GM21528 (cell line): ENCODE data around the gene MYOM1.
A peak's percentile ranks its signal among the peaks of the same experiment; 100 is the strongest.

ENCODE experiments used
- ATAC-seq: cut with Tn5 transposase; IDR thresholded peaks from one replicate; pipeline ENCODE4 v1.9.1; 2021; ENCODE audit warnings: mild to moderate bottlenecking, moderate library complexity; ENCODE audit not compliant: unreplicated experiment, low FRiP score

The MYOM1 gene

DNA sequence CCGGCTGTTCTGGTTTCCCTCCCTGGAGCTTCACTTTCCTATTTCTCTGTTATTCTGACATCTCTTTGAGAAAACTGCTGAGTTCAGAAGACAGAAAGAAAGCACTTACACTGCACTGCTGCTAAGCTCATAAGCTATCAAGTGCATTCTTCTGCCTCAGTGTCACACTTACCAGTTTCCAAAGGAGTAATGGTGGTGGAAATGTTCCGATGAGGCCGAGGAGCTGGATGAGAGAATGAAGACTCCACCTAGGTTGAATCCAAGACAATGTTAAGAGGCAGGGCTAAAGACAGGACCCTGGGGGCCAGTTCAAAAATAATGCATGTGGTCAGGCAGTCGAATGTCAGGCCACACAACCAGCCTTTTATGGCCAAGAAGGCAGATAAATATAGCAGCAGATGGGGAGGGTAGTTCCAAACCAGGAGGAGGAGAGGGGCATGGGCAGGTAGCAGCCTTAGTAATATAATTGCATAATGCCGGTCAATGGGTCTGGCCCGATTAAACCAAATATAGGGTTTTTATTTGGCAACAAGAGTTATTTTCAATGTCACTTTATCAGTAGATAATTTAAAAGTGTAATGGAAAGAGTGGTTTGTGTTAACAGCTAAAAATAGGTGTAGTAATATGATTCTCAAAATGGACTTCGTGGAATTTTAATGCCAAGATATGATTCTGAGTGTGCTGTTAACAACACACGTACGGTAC, at the start of gene MYOM1:
Gene MYOM1, minus strand, starts transcription at position 338 of the 705 bp plus-strand sequence. CDS start 4,745 bp downstream, outside the sequence.
- ATAC-seq: no peak

- ATAC-seq: no peak
Measured at GRCh38 chr18:3269241-3269913, 49.6 kb upstream of the MYOM1 start.

GRCh38 chr18:3268306-3268705, 48.5 kb upstream of the MYOM1 start:
- ATAC-seq: no peak

- no peak for ATAC-seq
Measured at GRCh38 chr18:3266062-3266608, 46.4 kb upstream of the MYOM1 start.

GRCh38 chr18:3265564-3266033, 45.8 kb upstream of the MYOM1 start:
- ATAC-seq: no peak

- no peak for ATAC-seq
Measured at GRCh38 chr18:3264362-3264761, 44.6 kb upstream of the MYOM1 start.

GRCh38 chr18:3263132-3263700, 43.4 kb upstream of the MYOM1 start:
- no peak for ATAC-seq

- peak; percentile 38 for ATAC-seq
Measured at GRCh38 chr18:3262234-3263131, 42.7 kb upstream of the MYOM1 start.

GRCh38 chr18:3261373-3262233, 41.8 kb upstream of the MYOM1 start, which contains the start of gene MYL12B:
MYL12B (plus strand) TSS chr18:3262133; CDS start chr18:3272899, 10,766 bp downstream.
- ATAC-seq: peak; percentile 87

GRCh38 chr18:3260995-3261372, 41.2 kb upstream of the MYOM1 start:
- no peak for ATAC-seq

GRCh38 chr18:3257627-3258120, 37.9 kb upstream of the MYOM1 start:
- ATAC-seq: no peak

GRCh38 chr18:3256693-3257626, 37.2 kb upstream of the MYOM1 start:
- ATAC-seq: no peak

DNA sequence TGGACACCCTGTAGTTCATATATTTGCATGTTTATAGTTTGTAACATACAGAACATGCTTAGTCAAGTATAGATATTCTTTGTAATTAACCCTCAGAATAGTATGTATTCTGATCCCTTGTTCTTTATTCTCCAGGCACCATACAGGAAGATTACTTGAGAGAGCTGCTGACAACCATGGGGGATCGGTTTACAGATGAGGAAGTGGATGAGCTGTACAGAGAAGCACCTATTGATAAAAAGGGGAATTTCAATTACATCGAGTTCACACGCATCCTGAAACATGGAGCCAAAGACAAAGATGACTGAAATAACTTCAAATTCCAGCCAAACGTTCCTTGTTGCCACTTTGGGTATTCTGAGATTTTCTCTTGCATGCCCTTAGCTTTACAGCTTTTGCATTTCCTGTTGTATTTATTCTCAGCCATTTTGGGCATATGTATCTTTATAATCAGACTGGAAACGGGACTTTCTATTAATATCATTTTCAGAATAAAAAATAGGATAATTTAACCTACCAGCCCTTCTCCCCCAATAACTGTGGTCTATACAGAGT, 35.9 kb upstream of the MYOM1 start:
- ATAC-seq: no peak

DNA sequence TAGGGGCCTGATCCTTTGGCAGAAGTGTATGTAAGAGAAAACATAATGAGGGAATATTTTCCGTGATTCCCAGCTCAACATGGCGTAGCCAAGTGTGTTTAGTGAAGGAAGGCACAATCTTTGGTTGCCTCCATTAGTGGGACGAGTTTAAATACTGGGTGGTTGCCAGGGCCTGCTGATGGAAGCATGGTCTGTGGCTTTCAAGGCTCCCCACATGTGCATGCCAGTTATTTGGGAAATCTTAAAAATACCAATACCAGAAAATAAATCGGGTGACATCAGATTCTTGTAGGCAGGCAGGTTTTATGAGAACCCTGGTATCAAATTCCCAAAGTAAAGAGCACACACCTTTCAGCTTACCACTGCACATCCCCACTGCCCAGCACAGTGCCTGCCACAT, 35.0 kb upstream of the MYOM1 start:
- ATAC-seq: no peak

GRCh38 chr18:3252843-3253242, 33.1 kb upstream of the MYOM1 start:
- no peak for ATAC-seq

DNA sequence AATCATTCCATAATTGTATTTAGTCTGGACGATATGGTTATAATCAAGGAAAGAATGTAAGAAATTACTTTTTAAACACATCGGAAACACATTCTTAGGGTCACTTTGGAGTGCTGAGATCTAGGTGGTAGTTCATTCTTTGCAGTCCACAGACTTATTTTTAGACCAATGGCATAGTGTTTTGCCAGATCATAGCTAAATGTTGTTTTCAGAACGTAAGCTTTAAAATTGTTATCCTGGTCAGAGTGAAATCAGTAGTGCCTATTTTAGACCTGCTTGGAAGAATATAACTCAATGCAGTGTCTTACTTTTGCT, 32.2 kb upstream of the MYOM1 start:
- no peak for ATAC-seq

DNA sequence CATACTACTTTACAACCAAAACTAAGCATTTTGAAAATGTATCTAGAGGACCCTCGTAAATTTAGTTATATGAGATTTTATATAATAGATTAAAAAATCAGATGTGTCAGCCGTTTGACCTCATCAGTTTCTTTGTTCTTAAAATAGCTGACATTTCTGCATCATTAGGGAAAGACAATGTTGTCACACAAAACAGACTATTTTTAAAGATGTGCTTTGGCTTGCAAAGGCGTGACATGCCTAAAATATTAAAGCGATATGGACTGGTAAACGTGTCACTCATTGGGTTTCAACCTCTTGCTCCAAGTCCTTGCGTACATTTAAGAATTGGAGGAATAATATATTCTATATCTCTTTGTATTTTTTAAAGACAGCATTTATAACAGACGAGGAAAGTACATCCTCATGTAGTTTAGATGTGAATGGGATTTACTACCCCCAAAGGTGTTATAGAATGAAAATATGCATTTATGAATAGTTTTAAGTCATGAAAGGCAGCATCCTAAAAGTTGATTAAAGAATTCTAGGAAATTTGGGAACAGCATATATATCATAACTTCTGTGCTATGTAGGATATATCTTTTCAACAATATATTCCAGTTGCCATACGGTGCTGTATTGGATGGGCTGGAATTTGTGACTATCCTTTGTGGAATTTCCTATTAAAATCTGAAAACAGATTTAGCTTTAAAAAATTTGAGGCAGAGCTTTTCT, 31.6 kb upstream of the MYOM1 start:
- ATAC-seq: no peak
